SJSA1 (cell line): ENCODE data around the gene TAOK1. TPM values are rescaled to one million over a fixed set of nuclear protein-coding genes. Genes with fewer than 3 reads are reported as not detected.
A peak's percentile ranks its signal among the peaks of the same experiment; 100 is the strongest.
"Not testable (repeated sequence)": the region's sequence is repeated elsewhere in the genome, so short reads cannot be mapped to it uniquely, and the experiment has no call there.

ENCODE experiments used
- DNase-seq, 2 experiments: peaks; one replicate each; pipeline ENCODE4 v3.0.0-alpha.2; 2015 to 2020; ENCODE audit warnings: low spot score in 2 of 2, low read depth in 1 of 2
- H3K27ac ChIP-seq: fragments of 250-450 bp; sonication (Bioruptor Pico); 2 replicates; pipeline ENCODE4 v1.5.1; 2020; ENCODE audit warnings: mild to moderate bottlenecking, moderate library complexity
- H3K27me3 ChIP-seq: fragments of 250-450 bp; sonication (Bioruptor Pico); replicated peaks from 2 replicates; pipeline ENCODE4 v1.5.1; 2020; ENCODE audit warnings: mild to moderate bottlenecking, moderate library complexity
- H3K36me3 ChIP-seq: fragments of 250-450 bp; sonication (Bioruptor Pico); 2 replicates; pipeline ENCODE4 v1.5.1; 2020; ENCODE audit warnings: mild to moderate bottlenecking
- H3K4me1 ChIP-seq: fragments of 250-450 bp; sonication (Bioruptor Pico); replicated peaks from 2 replicates; pipeline ENCODE4 v1.6.1; 2021; ENCODE audit warnings: mild to moderate bottlenecking
- H3K4me3 ChIP-seq: fragments of 250-450 bp; sonication (Bioruptor Pico); 2 replicates; pipeline ENCODE4 v1.5.1; 2020; ENCODE audit warnings: mild to moderate bottlenecking
- H3K9me3 ChIP-seq: fragments of 250-450 bp; sonication (Bioruptor Pico); replicated peaks from 2 replicates; pipeline ENCODE4 v1.5.1; 2020; ENCODE audit warnings: mild to moderate bottlenecking
- total RNA-seq: library from RNA; depleted of rRNA; stranded (reverse); fragments of >200 nt; shearing (Covaris generic); gene quantifications from 2 replicates; pipeline ENCODE4 v1.2.3, GENCODE V29; 2014

The TAOK1 gene
- total RNA-seq, 1 experiment from 2014 or later: 38.4 TPM

DNA sequence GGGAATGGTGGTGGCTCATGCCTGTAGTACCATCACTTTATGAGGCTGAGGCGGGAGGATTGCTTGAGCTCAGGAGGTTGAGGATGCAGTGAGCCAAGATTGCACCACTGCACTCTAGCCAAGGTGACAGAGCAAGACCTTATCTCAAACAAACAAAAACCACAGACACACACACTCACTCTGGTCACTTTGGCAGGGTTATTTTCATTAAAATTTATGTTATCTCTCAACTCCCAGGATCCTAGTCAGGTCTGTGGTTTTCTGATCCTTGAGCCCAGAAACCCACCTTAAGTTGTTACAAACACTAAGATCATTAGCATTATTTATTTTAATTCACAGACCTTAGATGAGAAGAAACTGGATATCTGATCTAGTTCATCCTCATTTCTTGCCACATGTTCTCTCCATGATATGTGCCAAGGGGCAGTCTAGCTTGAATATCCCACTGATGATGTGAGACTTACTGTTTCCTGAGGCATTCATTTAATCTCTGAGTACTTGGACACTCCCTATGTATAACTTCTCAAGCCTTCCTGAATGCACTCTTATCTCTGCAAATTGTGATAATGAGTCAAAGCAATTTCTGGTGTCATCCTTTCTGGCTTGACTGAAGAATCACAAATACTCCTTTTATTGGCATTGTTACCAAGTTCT is 167.0 kb downstream of the TAOK1 start:
- no peak overlapping the region for H3K27ac ChIP-seq
- DNase-seq: no peak
- H3K4me1 ChIP-seq: no peaks in the 10 kb centered on the region
- H3K27me3 ChIP-seq: no peaks in the 10 kb centered on the region
- H3K4me3 ChIP-seq: no peak overlapping the region
- H3K36me3 ChIP-seq: no peaks in the 10 kb centered on the region; the same call in 1 of the 2 replicates
- no peaks in the 10 kb centered on the region for H3K9me3 ChIP-seq

DNA sequence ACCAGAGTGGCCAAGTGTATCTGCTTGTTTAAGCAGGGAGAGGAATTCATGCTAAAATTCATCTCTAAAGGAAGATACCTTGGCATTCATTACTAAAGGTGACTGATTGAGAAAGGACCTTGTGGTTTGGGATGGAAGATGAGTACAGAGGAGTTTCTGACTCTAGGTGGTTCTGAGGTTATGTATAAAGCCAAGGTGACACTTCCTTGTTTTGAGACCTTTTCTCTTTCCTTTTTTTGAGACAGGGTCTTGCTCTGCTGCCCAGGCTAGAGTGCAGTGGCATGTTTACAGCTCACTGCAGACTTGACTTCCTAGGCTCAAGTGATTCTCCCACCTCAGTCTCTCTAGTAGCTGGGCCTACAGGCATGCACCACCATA is 167.6 kb downstream of the TAOK1 start:
- Histone ChIP-seq H3K27ac (no peak overlapping the region), H3K36me3 (no peaks in the 10 kb centered on the region; the same call in 1 of the 2 replicates), H3K4me3 (no peak overlapping the region), H3K4me1 (no peaks in the 10 kb centered on the region), H3K9me3 (no peaks in the 10 kb centered on the region), H3K27me3 (no peaks in the 10 kb centered on the region)
- no peak for DNase-seq

DNA sequence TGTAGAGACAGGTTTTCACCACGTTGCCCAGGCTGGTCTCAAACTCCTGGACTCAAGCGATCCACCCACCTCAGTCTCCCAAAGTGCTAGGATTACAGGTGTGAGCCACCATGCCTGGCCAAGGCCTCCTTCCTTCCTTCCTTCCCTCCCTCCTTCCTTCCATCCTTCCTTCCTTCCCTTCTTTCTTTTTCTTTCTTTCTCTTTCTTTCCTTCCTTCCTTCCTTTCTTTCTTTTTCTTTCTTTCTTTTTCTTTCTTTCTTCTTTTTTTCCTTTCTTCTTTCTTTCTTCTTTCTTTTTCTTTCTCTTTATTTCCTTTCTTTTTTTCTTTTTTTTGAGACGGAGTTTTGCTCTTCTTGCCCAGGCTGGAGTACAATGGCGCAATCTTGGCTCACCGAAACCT is 168.0 kb downstream of the TAOK1 start:
- H3K4me1 ChIP-seq, H3K9me3 ChIP-seq: not testable (repeated sequence)

GRCh38 chr17:29559640-29560039 is 169.5 kb downstream of the TAOK1 start:
- Histone ChIP-seq H3K36me3 (no peaks in the 10 kb centered on the region; the same call in 1 of the 2 replicates), H3K9me3 (no peaks in the 10 kb centered on the region), H3K27me3 (no peaks in the 10 kb centered on the region), H3K4me3 (no peak overlapping the region), H3K4me1 (no peaks in the 10 kb centered on the region), H3K27ac (no peak overlapping the region)
- DNase-seq: no peak

More for the DNA sequence above, 168.0 kb downstream of the TAOK1 start:
- H3K27me3 ChIP-seq, DNase-seq, H3K4me3 ChIP-seq, H3K27ac ChIP-seq, H3K36me3 ChIP-seq: not testable (repeated sequence)

DNA sequence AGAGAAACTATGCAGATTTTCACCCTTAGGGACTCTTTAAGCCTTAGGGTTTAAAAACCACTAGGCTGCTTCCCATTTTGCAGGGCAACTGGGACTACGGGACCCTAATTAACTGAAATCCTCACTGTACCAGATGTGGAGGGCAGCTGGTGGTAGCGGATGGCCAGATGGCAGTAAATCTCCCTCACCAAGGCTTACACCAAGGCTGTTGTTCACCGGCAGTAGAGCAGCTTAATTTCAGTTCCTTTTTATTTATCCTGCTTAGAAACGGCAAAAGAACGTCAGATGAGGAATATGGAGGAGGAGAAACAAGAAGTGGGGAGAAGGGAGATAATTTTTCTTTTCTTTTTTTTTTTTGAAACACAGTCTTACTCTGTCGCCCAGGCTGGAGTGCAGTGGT is 170.2 kb downstream of the TAOK1 start:
- Histone ChIP-seq H3K4me3 (no peak overlapping the region), H3K9me3 (no peaks in the 10 kb centered on the region), H3K27ac (no peak overlapping the region), H3K36me3 (no peaks in the 10 kb centered on the region; the same call in 1 of the 2 replicates), H3K27me3 (no peaks in the 10 kb centered on the region), H3K4me1 (no peaks in the 10 kb centered on the region)
- peak in 1 of 2 experiments; percentile 1 for DNase-seq

DNA sequence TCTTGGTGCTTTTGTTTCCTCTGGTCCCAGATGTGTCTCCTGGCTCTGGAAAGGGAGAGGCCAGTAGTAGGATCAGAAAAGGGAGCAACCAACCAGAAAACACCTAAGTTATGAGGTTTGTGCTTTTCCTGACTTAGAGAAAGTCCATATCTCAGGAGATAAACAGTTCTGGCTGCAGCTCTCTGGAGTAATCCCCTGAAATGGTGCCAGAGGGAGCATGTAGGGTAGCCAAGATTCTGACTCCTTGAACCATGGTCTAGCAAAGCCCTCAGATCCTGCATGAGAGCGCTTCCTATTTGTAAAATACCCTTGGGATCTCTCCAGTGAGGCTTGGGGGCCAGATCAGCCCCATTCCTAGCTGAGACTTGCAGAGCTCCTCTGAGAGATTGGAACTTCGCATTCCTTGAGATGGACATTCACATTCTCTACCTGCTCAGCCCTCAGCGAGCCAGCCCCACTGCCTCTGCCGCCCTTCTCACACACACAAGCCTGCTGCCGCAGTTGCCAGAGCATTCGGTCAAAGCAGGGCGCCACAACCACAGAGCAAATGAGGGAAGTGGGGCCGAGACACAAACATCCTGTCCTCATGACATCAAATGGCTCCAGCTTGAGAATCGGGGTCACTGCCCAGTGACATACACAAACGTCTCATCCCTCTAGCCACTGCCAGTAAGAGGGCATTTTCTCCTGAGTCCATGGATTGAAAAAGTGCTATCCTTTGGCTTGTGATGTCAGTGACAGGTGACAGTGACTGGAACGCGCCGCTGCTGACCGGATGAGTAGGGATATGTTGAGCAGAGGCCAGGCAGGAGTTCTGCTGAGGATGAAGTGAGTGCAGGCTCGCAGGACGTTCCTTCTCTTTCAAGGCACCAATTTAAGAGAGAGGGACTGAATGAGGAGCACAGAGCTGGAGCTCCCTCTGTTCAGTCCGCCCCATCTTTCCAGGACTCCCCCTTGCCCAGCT is 171.7 kb downstream of the TAOK1 start:
- no peak overlapping the region for H3K27ac ChIP-seq
- H3K4me3 ChIP-seq: no peak overlapping the region
- no peaks in the 10 kb centered on the region; the same call in 1 of the 2 replicates for H3K36me3 ChIP-seq
- peak in 1 of 2 experiments; percentile 3 for DNase-seq
- H3K9me3 ChIP-seq: no peaks in the 10 kb centered on the region
- H3K4me1 ChIP-seq: peaks cover 9% of the 10 kb centered on the region
- no peaks in the 10 kb centered on the region for H3K27me3 ChIP-seq

DNA sequence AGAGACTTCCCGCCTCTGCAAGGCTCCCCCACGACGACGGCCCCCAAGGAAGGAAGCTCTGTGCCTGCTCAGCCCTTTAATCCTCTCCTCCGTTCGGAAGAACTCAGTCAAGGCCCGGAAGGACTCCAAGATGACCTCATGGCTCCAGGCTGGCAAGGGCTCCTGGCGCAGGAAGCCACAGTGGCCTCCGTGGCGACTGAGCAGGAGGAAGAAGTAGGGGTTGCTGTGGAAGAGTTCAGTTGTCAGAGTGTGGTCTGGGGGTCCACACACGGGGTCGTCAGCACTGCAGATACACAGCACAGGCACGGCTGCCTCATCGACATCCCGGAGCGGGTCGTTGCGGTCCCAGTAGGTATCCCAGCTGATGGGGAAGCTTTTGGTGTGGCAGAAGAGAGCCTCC is 172.5 kb downstream of the TAOK1 start:
- Histone ChIP-seq H3K4me1 (peaks cover 14% of the 10 kb centered on the region), H3K27me3 (no peaks in the 10 kb centered on the region), H3K27ac (no peak overlapping the region), H3K9me3 (no peaks in the 10 kb centered on the region), H3K36me3 (no peaks in the 10 kb centered on the region; the same call in 1 of the 2 replicates), H3K4me3 (no peak overlapping the region)
- DNase-seq: no peak

DNA sequence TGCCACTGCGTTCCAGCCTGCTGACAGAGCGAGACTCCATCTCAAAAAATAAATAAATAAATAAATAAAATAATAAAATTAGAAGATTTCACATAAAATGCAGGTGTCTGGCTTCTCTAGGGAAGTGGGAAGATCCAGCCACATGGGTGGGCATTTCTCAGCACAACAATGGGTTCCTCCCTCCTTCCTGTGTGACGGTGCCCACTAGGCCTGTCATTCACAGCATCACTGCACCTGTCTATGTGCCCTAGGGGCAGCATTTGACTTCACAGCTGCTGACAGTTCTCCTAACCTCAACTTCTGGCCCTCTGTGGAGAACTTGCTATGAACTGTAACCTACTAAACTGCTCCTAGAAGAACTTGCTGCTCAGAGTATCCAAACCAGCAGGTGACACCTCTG is 173.7 kb downstream of the TAOK1 start:
- Histone ChIP-seq H3K4me1 (peaks cover 21% of the 10 kb centered on the region), H3K27ac (no peak overlapping the region), H3K9me3 (no peaks in the 10 kb centered on the region), H3K4me3 (no peak overlapping the region), H3K36me3 (peaks cover 2% of the 10 kb centered on the region), H3K27me3 (no peaks in the 10 kb centered on the region)
- DNase-seq: no peak

GRCh38 chr17:29565643-29566472 is 175.7 kb downstream of the TAOK1 start:
- no peaks in the 10 kb centered on the region for H3K27me3 ChIP-seq
- H3K4me3 ChIP-seq: peak overlapping the region; percentile 84
- H3K27ac ChIP-seq: no peak overlapping the region
- H3K4me1 ChIP-seq: peaks cover 29% of the 10 kb centered on the region
- H3K9me3 ChIP-seq: no peaks in the 10 kb centered on the region
- H3K36me3 ChIP-seq: peaks cover 10% of the 10 kb centered on the region
- no peak for DNase-seq

- peaks cover 16% of the 10 kb centered on the region for H3K36me3 ChIP-seq
- peak within 1 kb of the TSS; percentile 84 for H3K4me3 ChIP-seq
- peaks cover 29% of the 10 kb centered on the region for H3K4me1 ChIP-seq
- H3K9me3 ChIP-seq: no peaks in the 10 kb centered on the region
- 0 out of 2 replicates have a peak within 1 kb of the TSS, but pooled peaks have one; percentile 3 for H3K27ac ChIP-seq
- H3K27me3 ChIP-seq: no peaks in the 10 kb centered on the region
- peak; percentile 60 to 67 for DNase-seq
Measured at GRCh38 chr17:29566473-29567303, 176.5 kb downstream of the TAOK1 start, which contains the start of gene ABHD15. ABHD15 (minus strand) TSS chr17:29567037; CDS start chr17:29566966, 71 bp downstream.

DNA sequence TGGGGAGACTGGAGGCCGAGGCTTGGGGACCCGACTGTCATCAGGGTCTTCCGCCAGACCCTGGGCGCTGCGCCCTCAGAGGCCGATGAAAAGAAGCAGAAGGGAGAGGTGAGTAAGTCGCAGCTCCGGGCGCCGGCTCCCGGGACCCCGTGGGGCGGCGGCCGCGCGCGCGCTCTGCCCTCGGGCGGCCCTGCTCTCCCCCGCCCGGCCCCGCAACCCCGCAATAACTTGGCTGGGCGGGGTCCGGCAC is 177.1 kb downstream of the TAOK1 start:
- H3K27ac ChIP-seq: 0 out of 2 replicates have a peak overlapping the region, but pooled peaks have one; percentile 3
- DNase-seq: peak in 1 of 2 experiments; percentile 56
- H3K9me3 ChIP-seq: no peaks in the 10 kb centered on the region
- peak overlapping the region; percentile 84 for H3K4me3 ChIP-seq
- H3K4me1 ChIP-seq: peaks cover 29% of the 10 kb centered on the region
- no peaks in the 10 kb centered on the region for H3K27me3 ChIP-seq
- H3K36me3 ChIP-seq: peaks cover 19% of the 10 kb centered on the region

DNA sequence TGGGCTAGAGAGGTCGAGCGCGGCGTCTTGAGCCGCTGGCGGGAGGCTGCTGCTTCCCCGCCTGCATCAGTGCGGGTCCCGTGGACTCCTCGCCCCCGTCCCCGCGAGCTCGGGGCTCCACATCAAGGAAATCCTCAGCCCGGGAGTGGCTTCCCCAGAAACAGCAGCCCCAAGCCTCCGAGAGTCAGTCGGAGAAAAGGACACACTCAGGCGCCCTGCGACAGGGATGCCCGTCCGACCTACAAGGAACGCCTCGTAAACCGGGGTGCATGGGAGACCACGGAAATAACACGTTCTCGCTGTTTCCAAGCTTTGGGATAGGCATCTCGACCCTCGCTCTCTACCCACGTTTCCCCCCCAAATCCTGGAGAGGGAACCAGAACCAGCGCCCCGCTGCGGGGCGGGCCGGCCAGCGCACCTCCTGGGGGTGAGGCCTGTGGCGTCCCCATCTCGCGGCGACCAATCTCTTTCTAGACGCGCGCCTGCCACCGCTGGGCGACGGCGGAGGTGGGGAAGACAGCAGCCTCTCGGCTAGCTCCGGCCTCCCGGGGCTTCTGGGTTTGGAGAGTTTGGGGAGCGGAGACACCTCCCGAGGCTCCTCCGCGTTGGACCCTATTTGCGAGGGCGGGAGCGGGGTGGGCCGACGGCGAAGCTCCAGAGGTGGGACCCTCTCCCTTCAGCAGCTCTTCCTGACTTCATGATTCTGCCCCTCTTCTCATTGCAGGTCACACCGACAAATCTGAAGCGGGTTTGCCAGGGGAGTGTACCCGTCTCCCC is 177.6 kb downstream of the TAOK1 start:
- no peaks in the 10 kb centered on the region for H3K9me3 ChIP-seq
- H3K27me3 ChIP-seq: no peaks in the 10 kb centered on the region
- DNase-seq: peak; percentile 76 to 78
- H3K27ac ChIP-seq: peak overlapping the region; percentile 26; the same call in 1 of the 2 replicates
- peak overlapping the region; percentile 84 for H3K4me3 ChIP-seq
- peaks cover 19% of the 10 kb centered on the region for H3K36me3 ChIP-seq
- peaks cover 29% of the 10 kb centered on the region for H3K4me1 ChIP-seq
